HG02623 (cell line): ENCODE results near the gene GALE.
A peak's percentile ranks its signal among the peaks of the same experiment; 100 is the strongest.
"Not testable (repeated sequence)": the region's sequence is repeated elsewhere in the genome, so short reads cannot be mapped to it uniquely, and the experiment has no call there.

Source experiments
- ATAC-seq: cut with Tn5 transposase; IDR thresholded peaks from one replicate; pipeline ENCODE4 v1.9.1; 2021; ENCODE audit warnings: moderate library complexity; ENCODE audit not compliant: unreplicated experiment

Gene GALE

DNA sequence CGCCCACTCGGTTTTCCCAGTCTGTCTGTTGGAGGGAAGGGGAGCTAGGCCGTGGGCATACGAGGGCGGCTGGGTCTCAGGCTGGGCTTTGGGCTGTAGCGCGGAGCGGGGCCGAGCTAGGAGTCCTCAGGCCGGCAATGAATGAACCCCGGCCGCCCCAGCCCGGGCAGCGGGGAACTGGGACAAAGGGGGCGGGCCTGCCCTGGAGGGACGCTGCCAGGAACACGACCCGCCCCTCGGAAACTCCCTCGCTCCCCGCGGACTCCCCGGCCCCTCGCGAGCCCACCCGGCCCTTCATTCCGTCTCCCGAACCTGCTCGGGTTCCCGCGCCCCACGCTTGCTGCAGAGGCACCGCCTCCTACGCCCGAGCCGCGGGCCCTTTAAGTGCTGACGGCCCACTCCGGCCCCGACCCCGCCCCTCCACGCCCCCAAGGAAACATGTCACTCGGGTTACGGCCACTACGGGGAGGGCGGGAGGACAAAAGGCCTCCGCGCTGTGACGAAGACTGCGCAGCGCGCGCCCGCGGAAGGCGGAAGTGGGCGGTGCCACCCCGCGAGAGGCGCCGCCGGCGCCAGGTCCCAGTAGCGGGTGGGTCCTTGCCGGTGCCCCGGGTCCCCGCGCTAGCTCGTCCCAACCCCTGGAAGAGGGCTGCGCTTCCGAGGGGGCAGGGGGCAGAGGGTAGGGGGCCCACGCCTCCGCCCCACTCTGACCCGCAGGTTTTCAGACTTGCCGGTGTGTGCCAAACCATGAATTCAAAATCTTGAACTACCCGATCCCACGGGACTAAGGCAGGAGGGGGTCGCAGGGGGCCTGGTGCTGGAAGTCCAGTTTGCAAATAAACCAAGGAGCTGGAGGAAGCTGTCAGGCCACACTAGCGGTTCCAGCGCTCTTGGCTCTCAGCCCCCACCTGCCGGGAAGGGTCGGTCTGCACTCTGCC is at the start of gene GALE:
Gene GALE (minus strand): TSS at position 355 of the 938 bp plus-strand sequence. CDS start 1,747 bp downstream, outside the sequence.
- ATAC-seq = peak; percentile 76

DNA sequence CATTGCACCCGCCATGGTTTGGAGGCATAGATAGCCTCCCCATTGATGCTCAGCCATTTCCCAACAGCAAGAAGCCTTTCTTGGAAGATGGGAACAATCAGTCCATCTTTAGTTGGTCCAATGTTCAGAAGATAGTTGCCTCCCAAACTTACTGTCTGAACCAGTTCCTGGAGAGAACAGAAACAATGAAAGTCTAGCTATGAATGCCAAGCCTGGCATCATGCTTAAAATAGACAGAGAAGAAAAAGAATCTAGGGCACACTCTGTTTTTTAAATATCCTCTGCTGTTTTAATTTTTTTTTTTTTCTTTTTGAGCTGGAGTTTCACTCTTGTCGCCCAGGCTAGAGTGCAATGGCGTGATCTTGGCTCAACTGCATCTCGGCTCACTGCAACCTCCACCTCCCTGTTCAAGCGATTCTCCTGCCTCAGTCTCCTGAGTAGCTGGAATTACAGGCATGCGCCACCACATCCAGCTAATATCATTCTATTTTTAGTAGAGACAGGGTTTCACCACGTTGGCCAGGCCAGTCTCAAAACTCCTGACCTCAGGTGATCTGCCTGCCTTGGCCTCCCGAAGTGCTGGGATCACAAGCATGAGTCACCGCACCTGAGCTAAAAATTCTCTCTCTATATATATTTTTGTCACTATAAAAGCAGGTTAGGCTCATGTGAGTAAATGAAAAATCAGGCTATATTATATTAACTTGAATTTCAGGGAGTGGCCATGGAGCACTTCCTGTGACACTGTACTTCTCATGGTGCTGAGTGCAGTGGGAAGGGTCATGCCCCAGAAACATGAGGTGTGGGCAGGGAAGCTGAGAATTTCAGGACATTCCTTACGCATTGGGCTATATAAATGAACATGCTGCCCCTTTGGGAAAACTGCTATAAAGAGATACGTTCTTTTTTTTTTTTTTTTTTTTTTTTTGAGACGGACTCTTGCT is 48.4 kb upstream of the GALE start:
- ATAC-seq = no peak

DNA sequence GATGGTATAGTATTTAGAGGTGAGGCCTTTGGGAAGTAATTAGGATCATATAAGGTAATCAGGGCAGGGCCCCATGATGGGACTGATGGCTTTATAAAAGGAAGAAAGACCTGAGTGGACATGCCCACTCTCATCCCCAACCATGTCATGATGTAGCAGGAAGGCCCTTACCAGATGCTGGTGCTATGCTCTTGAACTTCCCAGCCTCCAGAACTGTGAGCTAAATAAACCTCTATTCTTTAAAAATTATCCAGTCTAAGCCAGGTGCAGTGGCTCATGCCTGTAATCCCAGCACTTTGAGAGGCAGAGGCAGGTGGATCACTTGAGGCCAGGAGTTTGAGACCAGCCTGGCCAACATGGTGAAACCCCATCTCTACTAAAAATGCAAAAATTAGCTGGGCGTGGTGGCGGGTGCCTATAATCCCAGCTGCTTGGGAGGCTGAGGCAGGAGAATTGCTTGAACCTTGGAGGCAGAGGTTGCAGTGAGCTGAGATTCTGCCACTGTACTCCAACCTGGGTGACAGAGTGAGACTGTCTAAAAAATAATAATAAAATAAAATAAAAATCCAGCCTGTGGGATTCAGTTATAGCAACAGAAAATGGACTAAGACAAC is 47.0 kb upstream of the GALE start:
- ATAC-seq = not testable (repeated sequence)

DNA sequence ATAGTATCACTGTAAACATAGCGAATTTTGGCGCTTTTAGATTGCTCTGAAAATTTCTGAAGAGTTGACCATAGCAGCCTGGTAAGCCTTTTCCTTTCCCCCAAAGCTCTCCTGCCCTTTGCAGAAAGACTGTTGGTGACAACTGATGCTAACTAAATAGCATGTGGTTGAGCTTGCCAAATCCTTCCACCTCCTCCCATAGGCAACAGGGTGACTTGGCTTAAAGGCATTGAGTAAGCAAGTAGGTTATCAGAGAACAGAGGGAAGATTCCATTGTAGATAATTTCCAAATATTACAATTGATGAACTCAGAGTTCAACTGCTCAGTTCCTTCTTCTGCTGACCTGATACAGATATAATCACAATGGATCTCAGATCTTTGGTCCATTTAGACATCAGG is 44.6 kb upstream of the GALE start:
- no peak for ATAC-seq

DNA sequence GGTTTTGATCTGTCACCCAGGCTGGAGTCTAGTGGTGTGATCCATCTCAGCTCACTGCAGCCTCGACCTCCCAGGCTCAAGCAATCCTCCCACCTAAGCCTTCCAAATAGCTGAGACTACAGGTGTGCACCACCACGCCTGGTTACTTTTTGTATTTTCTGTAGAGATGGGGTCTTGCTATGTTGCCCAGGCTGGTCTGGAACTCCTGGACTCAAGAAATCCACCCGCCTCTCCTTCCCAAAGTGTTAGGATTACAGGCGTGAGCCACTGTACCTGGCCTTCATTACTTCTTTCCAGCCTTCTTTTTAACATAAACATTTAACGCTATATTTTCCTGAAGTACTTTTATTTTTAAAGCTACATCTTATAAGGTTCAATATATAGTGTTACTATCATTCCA is 43.1 kb upstream of the GALE start:
- ATAC-seq = no peak

DNA sequence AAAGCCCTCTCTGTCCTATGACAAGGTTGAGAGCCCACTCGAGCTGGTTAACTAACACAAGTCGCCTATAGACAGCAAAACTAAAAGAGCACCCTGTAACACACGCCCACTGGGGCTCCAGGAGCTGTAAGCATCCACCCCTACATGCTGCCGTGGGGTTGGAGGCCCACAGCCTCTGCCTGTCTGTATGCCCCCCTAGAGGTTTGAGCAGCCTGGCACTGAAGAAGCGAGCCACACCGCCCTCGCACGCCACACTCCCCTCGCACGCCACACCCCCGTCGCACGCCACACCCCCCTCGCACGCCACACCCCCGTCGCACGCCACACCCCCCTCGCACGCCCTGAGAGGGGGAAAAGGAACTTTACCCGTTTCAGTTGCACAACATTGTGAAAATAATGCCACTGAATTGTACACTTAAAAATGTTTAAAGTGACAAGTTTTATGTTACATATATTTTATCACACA is 37.9 kb upstream of the GALE start:
- ATAC-seq = no peak

DNA sequence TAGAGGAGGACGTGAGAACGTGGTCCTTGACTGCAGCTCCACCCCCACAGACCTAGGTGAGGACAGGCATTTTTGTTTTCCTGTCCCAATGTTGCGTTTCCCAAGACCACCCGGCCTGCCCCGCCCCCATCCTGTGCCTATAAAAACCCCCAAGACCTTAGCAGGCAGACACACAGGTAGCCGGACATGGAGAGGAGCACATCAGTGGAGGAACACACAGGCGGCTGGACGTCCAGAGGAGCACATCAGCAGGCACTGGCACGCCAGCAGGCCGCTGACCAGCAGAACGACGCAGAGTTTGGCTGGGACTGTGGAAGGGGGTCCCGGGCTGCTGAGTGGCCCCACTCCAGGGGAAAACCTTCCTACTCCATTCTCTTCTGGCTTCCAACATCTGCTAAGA is 37.4 kb upstream of the GALE start:
- no peak for ATAC-seq

DNA sequence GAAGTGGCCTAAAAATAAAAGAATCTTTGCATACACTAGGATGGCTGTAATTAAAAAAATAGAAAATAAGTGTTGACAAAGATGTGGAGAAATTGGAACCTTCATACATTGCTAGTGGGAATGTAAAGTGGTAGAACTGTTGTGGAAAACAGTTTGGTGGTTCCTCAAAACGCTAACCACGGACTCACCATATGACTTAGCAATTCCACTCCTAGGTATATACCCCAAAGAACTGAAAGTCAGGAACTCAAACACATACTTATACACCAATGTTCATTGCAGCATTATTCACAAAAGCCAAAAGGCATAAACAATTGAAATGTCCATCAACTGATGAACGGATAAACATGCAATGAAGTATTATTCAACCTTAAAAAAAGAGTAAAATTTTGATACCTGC is 35.5 kb upstream of the GALE start:
- ATAC-seq = no peak

DNA sequence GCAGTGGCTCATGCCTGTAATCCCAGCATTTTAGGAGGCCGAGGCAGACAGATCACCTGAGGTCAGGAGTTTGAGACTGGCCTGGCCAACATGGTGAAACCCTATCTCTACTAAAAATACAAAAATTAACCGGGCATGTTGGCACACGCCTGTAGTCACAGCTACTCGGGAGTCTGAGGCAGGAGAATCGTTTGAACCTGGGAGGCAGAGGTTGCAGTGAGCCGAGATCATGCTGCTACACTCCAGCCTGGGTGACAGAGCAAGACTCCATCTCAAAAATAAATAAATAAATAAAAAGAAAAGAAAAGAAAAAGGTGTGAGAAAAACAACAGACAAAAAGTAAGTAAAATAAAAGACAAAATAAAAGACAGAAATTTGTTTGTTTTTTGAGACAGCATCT is 33.6 kb upstream of the GALE start:
- ATAC-seq = not testable (repeated sequence)

DNA sequence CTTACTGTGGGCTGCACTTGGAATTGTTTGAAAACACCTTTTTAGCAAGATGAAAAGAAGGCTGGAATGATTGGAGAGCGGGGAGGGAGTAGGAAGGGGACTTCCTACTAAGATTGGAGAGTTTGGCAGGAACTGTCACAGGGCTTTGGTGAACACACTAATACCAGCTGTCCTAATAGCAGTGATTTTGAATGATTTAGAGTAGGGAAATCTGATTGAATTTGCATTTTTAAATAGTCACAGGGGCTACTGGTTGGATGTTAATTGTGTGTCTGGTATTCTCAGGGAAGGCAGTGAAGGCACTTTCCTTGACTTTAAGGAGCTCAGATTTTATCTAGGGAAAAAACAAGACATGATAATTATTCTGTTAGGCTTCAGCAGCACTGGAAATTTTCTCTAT is 27.2 kb upstream of the GALE start:
- ATAC-seq = no peak

DNA sequence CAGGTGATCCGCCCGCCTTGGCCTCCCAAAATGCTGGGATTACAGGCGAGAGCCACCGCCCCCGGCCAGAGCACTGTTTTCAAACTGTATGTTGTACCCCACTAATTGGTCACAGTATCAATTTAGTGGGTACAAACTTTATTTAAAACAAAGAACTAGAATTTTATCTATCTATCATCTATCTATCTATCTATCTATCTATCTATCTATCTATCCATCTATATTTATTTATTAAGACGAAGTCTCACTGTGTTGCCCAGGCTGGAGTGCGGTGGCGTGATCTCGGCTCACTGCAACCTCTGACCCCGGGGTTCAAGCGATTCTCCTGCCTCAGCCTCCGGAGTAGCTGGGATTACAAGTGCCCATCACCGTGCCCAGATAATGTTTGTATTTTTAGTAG is 26.0 kb upstream of the GALE start:
- not testable (repeated sequence) for ATAC-seq

DNA sequence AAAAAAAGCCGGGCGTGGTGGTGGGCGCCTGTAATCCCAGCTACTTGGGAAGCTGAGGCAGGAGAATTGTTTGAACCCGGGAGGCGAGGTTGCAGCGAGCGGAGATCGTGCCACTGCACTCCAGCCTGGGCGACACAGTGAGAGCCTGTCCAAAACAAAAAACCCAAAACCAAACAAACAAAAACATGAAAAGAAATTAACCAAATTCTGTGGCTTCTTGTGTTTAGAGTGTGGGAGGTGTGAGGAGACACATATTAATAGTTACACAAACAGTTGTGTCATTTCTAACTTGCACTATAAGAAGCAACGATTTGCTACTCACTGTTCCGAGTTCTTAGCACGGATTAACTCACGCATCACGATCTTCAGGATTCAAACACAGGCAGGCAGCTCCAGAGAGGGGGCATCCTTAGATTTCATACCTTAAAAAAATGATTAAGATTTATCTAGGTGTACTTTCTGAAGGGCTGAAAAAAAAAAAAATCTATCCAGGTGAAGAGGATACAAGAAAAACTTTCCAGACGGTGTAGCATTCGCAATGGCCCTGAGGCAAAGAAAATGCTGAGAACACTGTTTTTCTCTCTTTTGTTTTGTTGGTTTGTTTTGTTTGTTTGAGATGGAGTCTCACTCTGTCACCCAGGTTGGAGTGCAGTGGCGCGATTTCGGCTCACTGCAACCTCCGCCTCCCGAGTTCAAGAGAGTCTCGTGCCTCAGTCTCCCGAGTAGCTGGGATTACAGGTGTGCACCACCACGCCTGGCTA is 25.4 kb upstream of the GALE start:
- no peak for ATAC-seq

DNA sequence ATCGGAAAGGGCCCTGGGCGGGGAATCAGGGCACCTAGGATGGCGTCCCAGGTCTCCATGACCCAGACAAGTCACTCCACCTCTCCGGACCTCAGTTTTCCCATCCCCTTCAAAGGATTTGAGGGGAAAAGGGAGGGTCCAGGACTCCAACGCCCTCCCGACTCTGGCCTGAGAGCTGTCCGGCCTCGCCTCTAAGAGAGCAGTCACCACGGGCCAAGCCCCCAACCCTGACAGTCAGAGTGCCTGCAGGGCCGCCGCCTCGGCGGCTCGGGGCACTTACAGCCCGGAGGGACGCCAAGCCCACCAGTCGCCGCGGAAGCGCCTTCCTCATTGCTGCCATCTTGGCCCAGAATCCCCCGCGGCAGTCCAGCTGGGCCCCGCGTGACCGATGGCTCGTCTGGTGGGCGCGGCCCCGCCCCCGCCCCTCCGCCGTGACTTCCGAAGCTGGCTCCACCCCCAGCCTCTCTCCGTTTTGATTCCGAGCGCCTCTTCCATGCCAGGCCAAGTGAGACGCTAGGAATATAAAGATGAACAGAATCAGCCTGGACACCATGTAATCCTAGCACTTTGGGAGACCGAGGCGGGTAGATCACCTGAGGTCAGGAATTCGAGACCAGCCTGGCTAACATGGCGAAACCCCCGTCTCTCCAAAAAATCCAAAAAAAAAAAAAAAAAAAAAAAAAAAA is 24.7 kb upstream of the GALE start, which contains the start of gene HMGCL:
Gene HMGCL (minus strand): TSS at position 354 of the 686 bp plus-strand sequence. CDS start 14 bp downstream, at position 340.
- ATAC-seq = peak; percentile 67

DNA sequence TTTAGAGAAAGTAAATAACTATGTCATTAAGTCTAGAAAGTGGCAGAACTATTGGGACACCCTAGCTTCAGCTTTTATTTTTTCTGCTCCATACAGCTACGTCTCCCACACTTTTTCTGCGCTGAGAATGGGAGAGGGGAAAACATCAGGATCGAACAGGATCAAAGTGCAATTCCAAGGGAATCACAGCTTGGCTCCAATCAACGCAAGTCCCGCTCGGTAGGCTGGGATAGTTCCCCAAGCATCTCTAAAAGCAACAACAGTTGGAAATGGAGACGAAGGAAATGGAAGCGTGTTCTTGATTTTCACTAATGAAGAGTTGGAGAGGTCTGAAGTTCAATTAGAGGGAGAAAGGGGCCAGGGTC is 24.1 kb upstream of the GALE start:
- ATAC-seq = no peak

DNA sequence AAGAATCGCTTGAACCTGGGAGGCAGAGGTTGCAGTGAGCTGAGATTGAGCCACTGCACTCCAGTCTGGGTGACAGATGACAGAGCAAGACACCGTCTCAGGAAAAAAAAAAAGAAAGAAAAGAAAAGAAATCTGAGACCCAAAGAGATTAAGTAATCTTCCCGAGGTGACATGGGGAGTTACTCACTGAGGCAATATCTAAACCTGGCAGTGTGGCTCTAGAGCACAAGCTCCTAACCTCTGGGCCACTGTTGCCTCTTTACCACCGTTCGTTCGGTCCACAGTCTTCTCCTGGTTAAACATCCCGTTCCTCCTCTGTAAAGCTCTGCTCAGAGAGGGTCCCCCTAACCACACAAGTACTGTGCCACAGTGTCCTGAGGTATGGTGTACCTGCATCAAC is 23.2 kb upstream of the GALE start:
- no peak for ATAC-seq

DNA sequence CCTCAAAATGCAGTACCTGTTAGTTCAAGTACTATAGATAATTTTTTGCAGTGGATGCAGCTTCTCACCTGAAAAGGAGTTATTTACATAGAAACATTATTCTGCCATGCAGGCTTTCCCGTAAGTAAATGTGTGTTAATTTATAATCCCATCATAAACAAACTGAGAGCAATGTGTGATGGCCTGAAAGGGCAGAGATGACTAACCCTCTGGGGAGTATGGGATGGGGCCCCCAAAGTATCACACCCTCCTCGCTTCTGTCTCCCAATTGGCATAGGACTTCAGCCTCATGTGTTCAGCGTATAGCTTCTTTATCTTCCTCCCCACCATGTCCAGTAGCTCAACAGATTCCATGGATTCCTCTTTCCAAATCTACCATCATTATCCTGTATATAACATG is 17.1 kb upstream of the GALE start:
- no peak for ATAC-seq

DNA sequence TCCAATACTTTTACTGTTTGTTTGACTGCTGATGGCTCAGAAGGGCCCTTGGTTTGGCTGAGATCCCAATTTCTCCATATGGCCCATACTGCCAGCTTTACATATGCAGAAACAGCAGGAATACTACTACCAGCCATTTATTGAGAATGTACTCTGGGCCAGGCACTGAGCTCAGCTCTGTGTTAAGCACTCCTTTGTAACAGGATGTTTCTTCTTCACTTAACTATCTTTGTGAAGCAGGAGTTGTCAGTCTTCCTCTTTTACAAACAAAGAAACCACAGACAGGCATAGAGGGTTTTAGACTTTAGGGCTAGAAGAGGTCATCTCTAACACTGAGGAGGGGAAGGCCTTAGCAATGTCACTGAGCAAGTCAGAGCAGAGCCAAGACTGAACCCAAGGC is 16.4 kb upstream of the GALE start:
- ATAC-seq = no peak

DNA sequence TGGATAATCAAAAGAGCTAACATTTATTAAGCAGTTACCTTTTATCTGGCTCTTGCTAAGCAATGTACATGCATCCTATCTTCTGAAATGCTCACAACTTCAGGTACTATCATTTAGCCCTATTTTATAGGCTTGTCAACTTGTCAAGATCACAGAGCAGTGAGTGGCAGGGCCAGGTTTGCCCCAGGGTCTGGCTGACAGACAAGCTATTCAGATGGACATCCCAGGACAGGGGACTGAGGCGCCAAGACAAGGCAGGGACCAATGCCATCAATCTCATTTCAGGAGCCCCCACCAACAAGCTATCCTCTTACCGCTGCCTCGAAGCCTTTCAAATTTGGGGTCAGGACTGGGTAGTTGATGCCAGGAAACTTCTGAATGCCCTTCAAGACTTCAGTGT is 15.8 kb upstream of the GALE start:
- ATAC-seq = no peak

DNA sequence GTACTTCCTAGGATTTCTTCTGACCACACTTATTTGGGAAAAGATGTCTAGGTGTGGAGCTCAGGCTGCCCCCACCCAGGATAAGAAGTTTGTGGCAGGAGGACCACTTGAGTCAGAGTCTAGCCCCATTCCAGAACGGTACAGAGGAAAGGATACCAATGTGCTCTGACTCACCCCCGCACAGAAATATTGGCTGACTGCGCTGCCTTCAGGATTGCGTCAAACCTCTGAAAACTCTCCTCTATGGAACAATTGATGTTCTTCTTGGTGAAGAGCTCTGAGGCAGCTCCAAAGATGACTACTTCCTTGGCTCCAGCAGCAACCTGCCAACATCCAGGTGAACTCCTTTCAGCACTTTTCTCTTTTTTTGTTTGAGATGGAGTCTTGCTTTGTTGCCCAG is 13.5 kb upstream of the GALE start:
- no peak for ATAC-seq
